HepG2 (cell line): ENCODE measurements around the gene NVL. TPM values are rescaled to one million over a fixed set of nuclear protein-coding genes. Genes with fewer than 3 reads are reported as not detected.

Experiments used
- ATAC-seq: fragments of 200-7000 bp; cut with Tn5 transposase; 3 replicates; pipeline ENCODE4 v1.9.1; 2020; ENCODE audit warnings: mild to moderate bottlenecking, moderate library complexity
- BruUV-seq: library from RNA; stranded (reverse); fragments of 400-500 nt; replicated peaks from 2 replicates; lab custom pipeline; 2021; lab: Mats Ljungman, UMichigan
- CTCF ChIA-PET: fragments of 300-600 bp; formaldehyde crosslinking; extraction: SDS; loops from one replicate; lab custom pipeline; 2021; ENCODE audit warnings: low total read pairs, inconsistent platforms, low intra/inter-chr PET ratio; lab: Yijun Ruan, JAX
- POLR2A ChIA-PET: fragments of 350-600 bp; sonication (Branson Sonifier 250); formaldehyde crosslinking; loops from one replicate; lab custom pipeline; 2020; ENCODE audit warnings: antibody characterized with exemption, inconsistent platforms; lab: Yijun Ruan, JAX
- DNase-seq: peaks from one replicate; pipeline ENCODE4 v3.0.0-alpha.2; 2015; ENCODE audit warnings: low spot score
- FAIRE-seq: peaks from 3 replicates; lab custom pipeline; 2011; peaks lifted over from hg19 to GRCh38; lab: Jason Lieb, UNC
- H2AFZ ChIP-seq: one replicate; pipeline ENCODE4 v1.6.1; 2011; ENCODE audit warnings: low read length, inconsistent platforms
- H3K27ac ChIP-seq: fragments of 300-600 bp; 3 replicates; pipeline ENCODE4 v1.8.0; 2011; ENCODE audit warnings: mixed run types, mild to moderate bottlenecking, mixed read lengths, low read length, inconsistent platforms; ENCODE audit not compliant: insufficient read depth; ENCODE audit errors: extremely low read length
- H3K27me3 ChIP-seq, 2 experiments: fragments of 200-600 bp in 1 of 2; 2 replicates in 1 of 2; 3 replicates in 1 of 2; pipeline versions ENCODE4 v1.6.0 to v1.8.0; 2011; ENCODE audit warnings: low read length in 2 of 2, mild to moderate bottlenecking in 2 of 2, moderate library complexity in 2 of 2, inconsistent platforms in 1 of 2; ENCODE audit not compliant: insufficient read depth in 2 of 2, control insufficient read depth in 1 of 2
- H3K36me3 ChIP-seq, 2 experiments: fragments of 200-600 bp in 1 of 2; replicated peaks in 1 of 2; 2 replicates in 1 of 2; 3 replicates in 1 of 2; pipeline versions ENCODE4 v1.5.1 to v1.8.0; 2011; ENCODE audit warnings: low read length in 2 of 2, inconsistent platforms in 1 of 2; ENCODE audit not compliant: insufficient read depth in 2 of 2, control insufficient read depth in 1 of 2
- H3K4me1 ChIP-seq: 2 replicates; pipeline ENCODE4 v1.5.1; 2012; ENCODE audit warnings: low read length, inconsistent platforms; ENCODE audit not compliant: insufficient read depth
- H3K4me2 ChIP-seq: 2 replicates; pipeline ENCODE4 v1.6.0; 2011; ENCODE audit warnings: low read depth, low read length, inconsistent platforms
- H3K4me3 ChIP-seq, 3 experiments: fragments of 200-600 bp in 1 of 3; sonication (generic), shearing (Covaris generic) in 1 of 3; replicated peaks in 1 of 3; 2 replicates each; pipeline ENCODE4 v1.5.1; 2011 to 2016; ENCODE audit warnings: low read length in 3 of 3, inconsistent platforms in 2 of 3, low read depth in 2 of 3, mild to moderate bottlenecking in 2 of 3, control low read depth in 1 of 3, mixed read lengths in 1 of 3; ENCODE audit not compliant: insufficient read depth in 1 of 3
- H3K79me2 ChIP-seq: one replicate; pipeline ENCODE4 v1.6.1; 2011; ENCODE audit warnings: low read length, inconsistent platforms; ENCODE audit not compliant: insufficient read depth
- H3K9ac ChIP-seq: 2 replicates; pipeline ENCODE4 v1.6.0; 2011; ENCODE audit warnings: mild to moderate bottlenecking, low read depth, low read length, inconsistent platforms; ENCODE audit not compliant: insufficient read depth
- H3K9me3 ChIP-seq: 2 replicates; pipeline ENCODE4 v1.5.1; 2012; ENCODE audit warnings: mild to moderate bottlenecking, low read length
- H4K20me1 ChIP-seq: 2 replicates; pipeline ENCODE4 v1.6.0; 2011; ENCODE audit warnings: inconsistent platforms, mild to moderate bottlenecking, low read length, moderate library complexity; ENCODE audit not compliant: insufficient read depth
- CEBPZ ChIP-seq: IDR thresholded peaks from 2 replicates; pipeline ENCODE4 v1.6.1; 2012; ENCODE audit warnings: low read length, improper control_type of control experiment
- E2F5 ChIP-seq: sonication (generic); formaldehyde crosslinking; conservative IDR thresholded peaks from 2 replicates; pipeline ENCODE4 v1.4.0; 2020; ENCODE audit warnings: missing genetic modification reagents
- HDAC6 ChIP-seq: fragments of 200-600 bp; sonication (generic); IDR thresholded peaks from 2 replicates; pipeline ENCODE4 v1.7.0; 2017; ENCODE audit warnings: mild to moderate bottlenecking, antibody characterized with exemption, low read length, low read depth
- MYNN ChIP-seq: sonication (generic); formaldehyde crosslinking; IDR thresholded peaks from 2 replicates; pipeline ENCODE4 v1.4.0; 2020; ENCODE audit warnings: mild to moderate bottlenecking, low read depth, missing genetic modification reagents
- NFE2 ChIP-seq: sonication (generic); formaldehyde crosslinking; IDR thresholded peaks from 2 replicates; pipeline ENCODE4 v1.4.0; 2020; ENCODE audit warnings: missing genetic modification reagents
- NFKBIZ ChIP-seq: IDR thresholded peaks from 2 replicates; pipeline ENCODE4 v1.6.1; 2018; ENCODE audit warnings: missing genetic modification reagents, missing compliant biosample characterization
- POLR2AphosphoS2 ChIP-seq: IDR thresholded peaks from 2 replicates; pipeline ENCODE4 v1.6.1; 2011; ENCODE audit warnings: low read depth, low read length, improper control_type of control experiment
- SP2 ChIP-seq: sonication (generic); formaldehyde crosslinking; IDR thresholded peaks from 2 replicates; pipeline ENCODE4 v1.5.1; 2020; ENCODE audit warnings: mild to moderate bottlenecking, missing genetic modification reagents
- TEAD2 ChIP-seq: sonication (generic); formaldehyde crosslinking; IDR thresholded peaks from 2 replicates; pipeline ENCODE4 v1.9.0; 2021; ENCODE audit warnings: missing genetic modification reagents
- ZNF572 ChIP-seq: sonication (generic); formaldehyde crosslinking; IDR thresholded peaks from 2 replicates; pipeline ENCODE4 v1.5.1; 2020; ENCODE audit warnings: mild to moderate bottlenecking, missing genetic modification reagents
- ZNF577 ChIP-seq: sonication (generic); formaldehyde crosslinking; IDR thresholded peaks from 2 replicates; pipeline ENCODE4 v1.4.0; 2020; ENCODE audit warnings: mild to moderate bottlenecking, low read depth, missing genetic modification reagents, borderline replicate concordance
- WGBS: methylation state at CpG from one replicate; pipeline ENCODE4 v1.1.6; 2017; ENCODE audit warnings: low lambda C conversion rate; 5-methylcytosine and 5-hydroxymethylcytosine counted together
- in situ Hi-C: cut with HindIII; loops from 2 replicates; pipeline ENCODE4 v1.10.0; 2017; ENCODE audit warnings: low pct_unique_long_range_greater_than_20kb; ENCODE audit not compliant: extremely low pct_ligation_motif_present
- intact Hi-C: fragments of 100-400 bp; cut with micrococcal nuclease; formaldehyde crosslinking; loops from one replicate; pipeline ENCODE4 v1.10.0; 2022; ENCODE audit not compliant: unreplicated experiment
- polyA plus RNA-seq, 8 experiments: library from polyadenylated mRNA; depleted of rRNA in 3 of 8; stranded (reverse) in 7 of 8; unstranded in 1 of 8; fragments of >200 nt; fragmentation: Illumina TruSeq in 4 of 8; extraction: Trizol in 4 of 8; gene quantifications; 2 replicates each; pipeline versions ENCODE4 v1.2.1 to v1.2.3, GENCODE V29; 2011 to 2016; ENCODE audit warnings: low read depth in 4 of 8, missing spikeins in 1 of 8, mixed read lengths in 1 of 8; ENCODE audit not compliant: insufficient read depth in 1 of 8
- total RNA-seq, 5 experiments: library from RNA; depleted of rRNA; stranded (reverse); fragments of >200 nt; fragmentation: Illumina TruSeq; extraction: Trizol; gene quantifications; 2 replicates each; pipeline ENCODE4 v1.2.3, GENCODE V29; 2016; ENCODE audit warnings: low read depth in 1 of 5

The NVL gene
- total and polyA plus RNA-seq, 2 of the 13 experiments (the other 11 are each of a cell fraction or from before 2014, with no cell fraction given): 8.3 to 21.0 TPM

GRCh38 chr1:224251741-224252146, 78.2 kb downstream of the NVL start:
- Histone ChIP-seq H4K20me1 (no peaks in the 10 kb centered on the region), H3K4me1 (no peaks in the 10 kb centered on the region), H3K79me2 (no peaks in the 10 kb centered on the region), H3K36me3 (peaks cover 5 to 24% of the 10 kb centered on the region in 2 experiments; a peak in 4 of 5 replicates), H3K27me3 (no peaks in the 10 kb centered on the region), H3K4me3 (no peak overlapping the region), H3K9me3 (no peaks in the 10 kb centered on the region), H3K27ac (no peak overlapping the region), H2AFZ (no peak overlapping the region), H3K4me2 (no peak overlapping the region), H3K9ac (no peak overlapping the region)
- intact Hi-C loops: no loop called here
- no TSS peak for BruUV-seq
- TF ChIP-seq ZNF577 (CRISPR knock-in tag) (no peak), HDAC6 (no peak), NFE2 (CRISPR knock-in tag) (no peak), ZNF572 (CRISPR knock-in tag) (no peak), TEAD2 (CRISPR knock-in tag) (no peak), SP2 (CRISPR knock-in tag) (no peak), CEBPZ (no peak), POLR2AphosphoS2 (no peak), E2F5 (CRISPR knock-in tag) (no peak), NFKBIZ (CRISPR knock-in tag) (no peak), MYNN (CRISPR knock-in tag) (no peak)
- ChIA-PET CTCF (no interaction called here), POLR2A (no interaction called here)
- FAIRE-seq (no peak), DNase-seq (no peak), ATAC-seq (no peak)
- 95% methylated on average over 5 of the region's 5 CpGs for WGBS
- in situ Hi-C loops: no loop called here
